Measurements from ENCODE around the gene ALG12.

The ALG12 gene

DNA sequence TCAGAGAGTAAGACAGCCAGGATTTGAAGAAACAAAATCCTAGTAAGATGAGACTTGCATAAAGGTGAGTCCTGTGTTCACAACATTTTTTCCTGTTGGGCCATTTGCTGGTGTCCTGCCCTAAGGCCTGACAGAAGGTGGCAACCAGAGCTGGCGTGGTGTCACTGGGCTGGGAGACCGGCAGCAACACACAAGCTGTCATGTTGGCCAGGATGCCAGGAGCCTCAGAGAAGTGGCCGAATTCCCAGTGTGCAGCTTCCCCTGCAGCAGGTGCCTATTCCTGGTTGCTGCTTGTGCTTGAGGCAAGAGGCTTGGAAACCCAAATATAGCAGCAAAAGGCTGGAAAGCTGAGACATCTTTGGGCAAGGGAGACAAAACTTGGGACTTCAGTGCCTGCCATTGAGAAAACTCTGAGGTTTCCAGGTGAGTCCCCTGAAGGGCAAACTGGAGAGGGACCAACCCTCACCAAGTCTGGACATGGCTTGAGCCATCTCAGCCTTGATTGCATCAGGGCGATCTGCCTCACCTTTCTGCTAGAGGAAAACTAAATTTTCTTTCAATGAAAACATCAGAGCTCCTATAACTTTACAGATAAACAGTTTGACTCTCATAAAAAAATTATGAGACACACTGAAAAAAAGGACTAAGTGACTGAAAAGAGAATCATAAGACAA, 25.9 kb downstream of the ALG12 start:
- DNase-seq (ENCODE audit: insufficient read length, low spot score) = no peak

DNA sequence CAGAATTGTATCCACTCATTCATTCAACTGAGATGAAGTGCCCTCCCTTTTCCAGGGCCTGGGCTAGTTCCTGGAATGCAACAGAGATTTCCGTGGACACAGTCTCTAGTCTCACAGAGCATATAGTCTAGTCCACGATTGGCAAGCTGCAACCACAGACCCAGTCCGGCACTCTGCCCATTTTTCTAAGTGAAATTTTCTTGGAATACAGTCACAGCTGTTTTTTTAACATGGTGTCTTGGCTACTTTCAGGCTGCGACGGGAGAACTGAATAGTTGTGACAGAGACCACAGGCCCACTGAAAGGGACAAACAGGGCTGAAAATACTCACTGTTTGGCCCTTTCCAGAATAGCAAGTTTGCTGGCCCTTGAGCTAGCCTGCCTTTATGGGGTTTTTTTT, 29.2 kb downstream of the ALG12 start:
- FAIRE-seq (no peak), DNase-seq (ENCODE audit: insufficient read length, low spot score) (no peak)
- no peak for TF ChIP-seq CTCF (IDR thresholded peaks at IDR 0.05; ENCODE audit: insufficient read depth, missing control alignments)

More for the DNA sequence above, 25.9 kb downstream of the ALG12 start:
- no peak for FAIRE-seq
- no peak for TF ChIP-seq CTCF (IDR thresholded peaks at IDR 0.05; ENCODE audit: insufficient read depth, missing control alignments)

DNA sequence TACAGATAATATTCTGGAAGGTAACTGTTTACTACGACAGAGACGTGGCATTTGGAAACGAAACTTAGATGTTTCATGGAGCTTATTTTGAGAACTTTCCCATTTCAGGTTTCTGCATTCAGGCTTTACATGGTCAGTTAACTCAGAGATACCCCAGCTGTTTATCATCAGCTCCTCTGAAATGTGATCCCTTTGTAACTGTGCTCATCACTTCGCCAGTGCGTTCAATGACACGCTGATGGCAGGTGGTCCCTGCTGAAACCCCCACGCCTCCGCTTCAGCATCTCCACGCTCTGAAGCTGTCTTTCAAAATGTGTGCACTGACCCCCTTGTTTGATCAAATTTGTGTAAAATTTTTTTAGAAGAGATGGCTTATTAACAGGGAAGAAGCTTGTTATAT, 30.5 kb downstream of the ALG12 start:
- FAIRE-seq = no peak
- DNase-seq (ENCODE audit: insufficient read length, low spot score) = no peak
- no peak for TF ChIP-seq CTCF (IDR thresholded peaks at IDR 0.05; ENCODE audit: insufficient read depth, missing control alignments)

DNA sequence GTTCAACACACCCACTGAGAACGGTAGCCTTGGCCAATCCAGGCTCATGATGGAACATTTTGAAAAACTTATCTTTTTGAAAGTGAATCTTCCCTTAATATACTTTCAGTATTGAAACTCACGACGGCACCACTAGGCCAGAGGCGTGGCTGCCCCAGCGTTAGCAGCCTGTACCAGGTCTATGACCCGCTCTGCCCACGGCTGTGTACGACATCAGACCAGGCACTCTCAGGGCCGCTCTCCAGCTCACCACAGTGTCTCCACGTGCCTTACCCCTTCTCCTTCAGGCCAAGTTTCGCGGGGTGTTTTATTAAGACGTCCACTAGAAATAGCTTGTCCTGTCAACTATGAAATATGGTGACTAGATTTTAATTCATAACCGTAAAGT, 31.2 kb downstream of the ALG12 start:
- DNase-seq (ENCODE audit: insufficient read length, low spot score) = no peak
- TF ChIP-seq CTCF (IDR thresholded peaks at IDR 0.05; ENCODE audit: insufficient read depth, missing control alignments) = no peak
- no peak for FAIRE-seq

DNA sequence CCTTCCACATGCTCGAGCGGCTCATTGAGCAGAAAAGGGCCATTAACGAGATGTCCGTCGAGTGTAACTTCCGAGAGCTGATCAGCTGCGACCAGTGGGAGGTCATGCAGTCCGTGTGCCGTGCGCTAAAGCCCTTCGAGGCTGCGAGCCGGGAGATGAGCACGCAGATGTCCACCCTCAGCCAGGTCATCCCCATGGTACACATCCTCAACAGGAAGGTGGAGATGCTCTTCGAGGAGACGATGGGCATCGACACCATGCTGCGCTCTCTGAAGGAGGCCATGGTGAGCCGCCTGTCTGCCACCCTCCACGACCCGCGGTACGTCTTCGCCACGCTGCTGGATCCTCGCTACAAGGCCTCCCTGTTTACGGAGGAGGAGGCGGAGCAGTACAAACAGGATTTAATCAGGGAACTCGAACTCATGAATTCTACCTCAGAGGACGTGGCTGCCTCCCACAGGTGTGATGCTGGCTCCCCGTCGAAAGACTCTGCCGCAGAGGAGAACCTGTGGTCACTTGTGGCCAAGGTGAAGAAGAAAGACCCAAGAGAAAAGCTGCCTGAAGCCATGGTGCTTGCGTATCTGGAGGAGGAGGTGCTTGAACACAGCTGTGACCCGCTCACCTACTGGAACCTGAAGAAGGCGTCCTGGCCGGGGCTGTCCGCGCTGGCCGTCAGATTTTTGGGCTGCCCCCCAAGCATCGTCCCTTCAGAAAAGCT, 31.7 kb downstream of the ALG12 start:
- no peak for FAIRE-seq
- no peak for DNase-seq (ENCODE audit: insufficient read length, low spot score)
- TF ChIP-seq CTCF (IDR thresholded peaks at IDR 0.05; ENCODE audit: insufficient read depth, missing control alignments) = no peak

- DNase-seq (ENCODE audit: insufficient read length, low spot score) (no peak), FAIRE-seq (no peak)
- TF ChIP-seq CTCF (IDR thresholded peaks at IDR 0.05; ENCODE audit: insufficient read depth, missing control alignments) = no peak
These were observed 32.4 kb downstream of the ALG12 start for GRCh38 chr22:49885881-49886280.

DNA sequence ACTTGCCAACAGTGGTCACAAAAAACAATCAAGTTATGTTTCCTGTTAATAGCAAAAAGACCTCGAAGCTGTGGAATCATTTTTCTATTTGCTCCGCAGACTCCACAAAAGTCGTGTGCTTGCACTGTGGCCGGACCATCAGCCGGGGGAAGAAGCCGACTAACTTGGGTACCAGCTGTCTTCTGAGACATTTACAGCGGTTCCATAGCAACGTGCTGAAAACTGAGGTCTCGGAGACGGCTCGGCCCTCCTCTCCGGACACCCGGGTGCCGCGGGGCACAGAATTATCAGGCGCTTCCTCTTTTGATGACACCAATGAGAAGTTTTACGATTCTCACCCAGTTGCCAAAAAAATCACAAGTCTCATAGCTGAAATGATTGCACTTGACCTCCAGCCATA, 33.0 kb downstream of the ALG12 start:
- FAIRE-seq (no peak), DNase-seq (ENCODE audit: insufficient read length, low spot score) (no peak)
- TF ChIP-seq CTCF (IDR thresholded peaks at IDR 0.05; ENCODE audit: insufficient read depth, missing control alignments) = no peak

Data from D721Med (cell line).